ENCODE measurements around the gene UCK2. TPM values are rescaled to one million over a fixed set of nuclear protein-coding genes. Genes with fewer than 3 reads are reported as not detected.

The UCK2 gene
- total RNA-seq, 1 donor from 2014 or later, result 6.2 TPM

- intact Hi-C loops (cut with DNase I), result no loop called here
- ATAC-seq (ENCODE audit: poor library complexity) (peak; percentile 89), DNase-seq (no peak)
Measured at GRCh38 chr1:165890684-165891083, 63.3 kb downstream of the UCK2 start.

- ATAC-seq (ENCODE audit: poor library complexity) (no peak), DNase-seq (no peak)
- intact Hi-C loops (cut with DNase I), result no loop called here
Measured at GRCh38 chr1:165891111-165891860, 63.9 kb downstream of the UCK2 start.

DNA sequence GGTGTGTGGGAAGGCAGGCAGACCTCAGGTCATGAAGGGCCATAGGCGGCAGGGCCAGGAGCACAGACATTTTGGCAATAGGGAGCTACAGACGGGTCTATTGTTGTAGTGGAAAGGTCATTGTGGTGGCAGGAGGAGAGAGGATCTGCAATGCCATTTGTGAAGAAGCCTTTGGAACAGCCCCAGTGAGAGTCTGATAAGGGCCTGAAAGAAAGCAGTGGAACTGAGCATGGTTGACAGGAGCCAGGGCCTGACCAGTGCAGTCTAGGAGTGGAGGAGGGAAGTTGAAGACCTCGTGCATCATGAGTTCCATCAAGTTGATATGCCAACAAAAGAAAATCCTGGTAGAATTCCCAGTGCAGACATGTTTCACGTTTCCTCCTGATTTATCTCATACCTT, 65.5 kb downstream of the UCK2 start:
- intact Hi-C loops (cut with DNase I), result no loop called here
- no peak for DNase-seq
- ATAC-seq (ENCODE audit: poor library complexity), result peak; percentile 51

DNA sequence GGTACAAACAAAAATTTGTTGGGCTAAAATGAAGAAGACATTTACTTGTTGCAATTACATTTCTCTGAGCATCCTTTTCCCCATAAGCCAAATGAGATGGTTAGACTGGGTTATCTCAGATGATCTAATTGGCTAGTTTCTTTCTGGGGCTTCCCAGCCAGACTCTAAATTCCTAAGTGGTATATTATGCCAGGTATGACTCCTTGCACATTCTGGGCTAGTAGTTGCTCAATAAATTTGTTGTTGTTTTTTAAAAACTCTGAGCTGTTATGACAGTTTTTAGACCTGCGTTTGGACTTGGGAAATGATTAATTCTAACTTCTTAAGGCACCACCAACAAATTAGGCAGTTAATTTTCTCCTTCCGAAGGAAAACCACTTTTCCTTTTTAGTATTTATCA, 66.1 kb downstream of the UCK2 start:
- DNase-seq (no peak), ATAC-seq (ENCODE audit: poor library complexity) (no peak)
- intact Hi-C loops (cut with DNase I), result no loop called here

- intact Hi-C loops (cut with DNase I), result no loop called here
- DNase-seq (no peak), ATAC-seq (ENCODE audit: poor library complexity) (no peak)
Measured at GRCh38 chr1:165894591-165894990, 67.2 kb downstream of the UCK2 start.

DNA sequence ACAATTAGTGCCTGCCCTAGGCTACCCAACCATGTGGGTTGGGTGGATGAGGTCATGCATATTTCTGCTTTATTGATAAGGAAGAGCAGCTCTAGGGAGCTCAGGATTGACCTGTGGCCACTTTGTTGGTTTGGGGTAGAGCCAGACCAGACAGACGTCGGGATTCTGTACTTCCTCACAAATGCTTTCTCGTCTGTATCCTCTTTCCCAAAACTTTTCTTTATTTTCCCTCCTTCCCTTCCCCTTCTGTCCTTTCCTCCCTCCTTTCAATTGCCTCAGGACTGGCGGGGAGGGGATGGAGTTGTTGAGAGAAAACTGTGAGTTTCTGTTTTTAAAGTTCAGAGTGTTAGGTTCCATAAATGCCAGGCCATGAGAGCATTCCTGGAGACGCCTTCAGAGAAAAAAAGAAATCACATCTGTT, 68.0 kb downstream of the UCK2 start:
- ATAC-seq (ENCODE audit: poor library complexity) (no peak), DNase-seq (no peak)
- intact Hi-C loops (cut with DNase I), result no loop called here

DNA sequence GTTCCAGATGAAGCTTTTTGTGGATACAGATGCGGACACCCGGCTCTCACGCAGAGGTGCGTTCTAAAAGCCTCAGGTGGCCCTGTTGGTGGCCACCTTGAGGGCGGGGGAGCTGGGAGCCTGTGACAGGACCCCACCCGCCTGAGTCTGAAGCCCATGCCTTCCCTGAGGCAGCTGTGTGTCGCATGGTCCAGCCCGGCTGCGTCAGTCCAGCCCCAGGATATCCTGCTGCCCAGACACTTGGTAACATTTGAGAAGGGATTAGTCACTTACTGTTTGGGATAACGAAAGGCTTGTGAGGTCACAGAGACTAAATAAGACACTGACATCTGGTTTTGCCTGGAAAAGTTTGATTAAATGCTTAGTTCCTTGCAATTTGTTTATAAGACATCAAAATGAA, 68.9 kb downstream of the UCK2 start:
- intact Hi-C loops (cut with DNase I), result no loop called here
- no peak for DNase-seq

DNA sequence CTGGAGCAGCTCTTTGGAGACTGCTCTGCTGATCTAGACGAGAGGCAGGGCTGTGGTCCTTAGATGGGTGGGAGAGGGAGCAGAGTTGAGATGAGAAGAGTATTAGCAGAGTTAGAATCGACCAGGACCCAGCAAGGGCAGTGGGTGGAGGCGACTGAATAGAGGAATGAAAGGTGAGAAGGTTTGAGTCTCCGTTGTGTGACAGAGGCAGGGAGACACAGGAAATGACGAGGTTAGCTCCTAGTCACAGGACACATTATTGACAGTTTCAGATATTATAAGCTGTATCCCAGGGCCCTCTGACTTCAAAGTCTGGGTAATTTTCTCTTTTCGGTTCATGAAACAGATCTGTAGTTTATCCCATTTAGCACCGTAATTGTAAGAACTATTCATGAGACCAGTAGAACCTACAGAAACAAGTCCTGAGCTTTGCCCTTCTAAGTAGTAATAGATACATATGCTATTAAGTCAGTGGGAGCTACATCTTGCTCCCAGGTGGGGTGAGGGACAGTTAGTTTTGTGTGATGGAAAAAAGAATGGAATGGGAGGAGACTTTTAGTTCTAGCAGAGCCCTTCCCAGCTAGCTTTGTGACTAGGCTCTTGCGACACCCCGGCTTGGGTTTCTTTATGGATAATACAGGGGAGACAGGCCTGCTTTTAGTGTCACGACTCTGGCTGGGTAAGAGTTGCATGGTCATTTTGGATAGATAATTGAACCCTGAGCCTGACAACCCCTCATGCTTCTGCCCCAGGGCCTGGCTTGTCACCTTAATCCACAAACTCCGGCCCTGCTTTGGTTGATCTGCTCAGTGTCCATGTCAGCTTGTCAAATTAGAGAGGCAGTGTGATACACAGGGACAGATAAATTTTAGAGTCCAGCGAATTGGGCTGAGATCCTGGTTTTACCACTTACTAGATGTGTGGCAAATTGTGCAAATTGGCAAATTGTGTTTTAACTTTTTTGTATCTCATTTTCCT, 70.2 kb downstream of the UCK2 start:
- peak; percentile 69 for ATAC-seq (ENCODE audit: poor library complexity)
- intact Hi-C loops (cut with DNase I), result no loop called here
- DNase-seq, result no peak

More for the DNA sequence above, 68.9 kb downstream of the UCK2 start:
- ATAC-seq (ENCODE audit: poor library complexity), result no peak

DNA sequence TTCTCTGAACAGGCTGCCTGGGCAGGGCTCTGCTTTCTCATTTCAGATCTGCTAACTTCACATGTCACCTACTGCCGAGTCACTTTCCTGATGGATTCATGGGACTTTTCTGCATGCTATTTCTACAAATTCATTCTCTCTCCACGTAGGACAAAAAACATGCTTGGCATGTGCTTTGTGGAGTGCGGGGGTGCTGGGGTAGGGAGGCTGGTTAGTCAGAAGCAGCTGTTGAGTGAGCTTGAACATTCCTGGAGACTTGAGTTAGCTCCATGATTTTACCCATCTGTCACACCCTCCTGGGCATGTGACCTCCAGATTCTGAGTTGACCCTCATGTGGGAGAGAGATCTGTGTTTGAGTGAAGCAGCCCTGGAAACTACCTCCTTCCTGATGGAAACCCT, 71.4 kb downstream of the UCK2 start:
- ATAC-seq (ENCODE audit: poor library complexity) (peak; percentile 62), DNase-seq (no peak)
- intact Hi-C loops (cut with DNase I), result no loop called here

- ATAC-seq (ENCODE audit: poor library complexity) (peak; percentile 21), DNase-seq (no peak)
Measured at GRCh38 chr1:165899461-165899941, 72.1 kb downstream of the UCK2 start.

GRCh38 chr1:165900576-165901380, 73.4 kb downstream of the UCK2 start:
- intact Hi-C loops (cut with DNase I), result no loop called here
- ATAC-seq (ENCODE audit: poor library complexity), result no peak
- DNase-seq, result no peak

More at GRCh38 chr1:165899461-165899941, 72.1 kb downstream of the UCK2 start:
- intact Hi-C loops (cut with DNase I), result no loop called here

DNA sequence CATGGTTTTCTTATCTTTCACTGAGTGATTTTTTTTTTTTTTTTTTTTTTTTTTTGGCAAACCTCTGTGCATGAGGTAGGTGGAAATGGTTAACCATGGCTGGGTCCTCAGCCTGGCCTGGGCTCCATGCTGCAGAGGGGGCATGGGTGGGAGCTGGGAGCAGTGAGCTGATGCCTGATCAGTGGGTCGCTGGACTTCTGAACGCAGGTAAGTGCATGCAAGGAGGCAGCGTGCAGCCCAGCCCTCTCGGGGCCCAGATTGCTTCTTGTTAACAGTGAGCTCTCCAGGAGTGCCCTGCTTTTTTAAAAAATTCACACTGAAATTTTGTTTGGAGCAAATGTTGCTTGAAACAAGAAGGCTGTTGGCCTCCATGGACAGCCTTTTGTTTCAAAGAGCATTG, 75.2 kb downstream of the UCK2 start:
- ATAC-seq (ENCODE audit: poor library complexity) (no peak), DNase-seq (no peak)
- intact Hi-C loops (cut with DNase I), result no loop called here

DNA sequence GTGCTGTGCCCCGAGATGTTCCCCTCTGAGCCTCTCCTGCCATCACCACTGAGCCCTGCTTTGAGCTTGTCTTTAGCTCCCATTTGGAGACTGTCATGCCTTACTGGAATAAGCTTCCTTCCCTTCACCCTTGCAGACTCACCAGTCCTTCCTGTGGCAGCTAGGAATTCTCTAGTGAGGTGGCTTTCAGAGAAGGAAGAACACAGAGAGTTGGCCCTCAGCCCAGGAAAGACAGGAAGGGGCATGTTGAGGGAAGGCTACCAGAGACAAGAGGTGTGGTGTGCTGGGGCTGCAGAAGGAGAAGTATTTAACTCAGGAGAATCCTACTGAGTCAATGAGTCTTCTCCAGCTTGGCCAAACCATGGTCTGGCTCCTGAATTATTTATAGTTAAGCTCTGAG, 76.3 kb downstream of the UCK2 start:
- DNase-seq (no peak), ATAC-seq (ENCODE audit: poor library complexity) (no peak)
- intact Hi-C loops (cut with DNase I), result no loop called here

DNA sequence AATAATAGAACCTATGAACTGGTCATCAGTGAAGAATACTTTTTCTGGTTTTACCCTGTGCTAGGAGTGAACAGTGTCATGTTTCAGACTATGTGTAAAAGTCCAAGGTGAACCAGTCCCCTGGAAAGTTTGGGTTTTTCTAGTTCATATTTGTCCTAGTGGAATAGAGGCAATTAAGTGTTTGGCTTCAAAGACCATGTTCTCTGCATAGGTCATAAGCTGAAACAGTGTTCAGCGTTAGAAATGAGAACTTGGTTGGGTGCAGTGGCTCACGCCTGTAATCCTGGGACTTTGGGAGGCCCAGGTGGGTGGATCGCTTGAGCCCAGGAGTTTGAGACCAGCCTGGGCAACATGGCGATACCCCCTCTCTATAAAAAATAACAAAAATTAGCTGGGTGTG, 77.5 kb downstream of the UCK2 start:
- intact Hi-C loops (cut with DNase I), result no loop called here
- DNase-seq, result no peak
- no peak for ATAC-seq (ENCODE audit: poor library complexity)

GRCh38 chr1:165905853-165906252, 78.4 kb downstream of the UCK2 start:
- no peak for DNase-seq
- intact Hi-C loops (cut with DNase I), result no loop called here
- ATAC-seq (ENCODE audit: poor library complexity), result no peak

DNA sequence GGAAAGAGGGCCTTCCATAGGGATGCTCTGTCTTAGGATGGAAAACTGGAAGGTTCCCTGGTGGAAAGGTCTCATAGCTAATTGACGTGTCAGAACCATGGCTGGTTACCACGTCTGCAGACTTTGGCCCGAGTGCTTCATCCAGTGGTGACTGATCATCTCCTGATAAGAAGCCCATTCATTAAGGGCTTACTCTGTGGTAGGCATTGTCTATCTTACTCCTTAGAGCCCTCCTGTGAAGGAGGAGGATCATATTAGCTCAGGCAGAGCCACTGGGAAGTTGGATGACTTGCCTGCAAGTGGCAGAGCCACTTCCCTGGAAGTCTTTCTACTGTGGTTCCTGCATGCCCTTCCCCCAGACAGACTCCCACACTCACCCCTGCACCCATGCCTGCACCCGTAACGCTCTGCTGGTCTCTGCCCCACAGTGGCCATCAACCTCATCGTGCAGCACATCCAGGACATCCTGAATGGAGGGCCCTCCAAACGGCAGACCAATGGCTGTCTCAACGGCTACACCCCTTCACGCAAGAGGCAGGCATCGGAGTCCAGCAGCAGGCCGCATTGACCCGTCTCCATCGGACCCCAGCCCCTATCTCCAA, 79.9 kb downstream of the UCK2 start:
- intact Hi-C loops (cut with DNase I), result no loop called here
- no peak for DNase-seq
- ATAC-seq (ENCODE audit: poor library complexity), result no peak

DNA sequence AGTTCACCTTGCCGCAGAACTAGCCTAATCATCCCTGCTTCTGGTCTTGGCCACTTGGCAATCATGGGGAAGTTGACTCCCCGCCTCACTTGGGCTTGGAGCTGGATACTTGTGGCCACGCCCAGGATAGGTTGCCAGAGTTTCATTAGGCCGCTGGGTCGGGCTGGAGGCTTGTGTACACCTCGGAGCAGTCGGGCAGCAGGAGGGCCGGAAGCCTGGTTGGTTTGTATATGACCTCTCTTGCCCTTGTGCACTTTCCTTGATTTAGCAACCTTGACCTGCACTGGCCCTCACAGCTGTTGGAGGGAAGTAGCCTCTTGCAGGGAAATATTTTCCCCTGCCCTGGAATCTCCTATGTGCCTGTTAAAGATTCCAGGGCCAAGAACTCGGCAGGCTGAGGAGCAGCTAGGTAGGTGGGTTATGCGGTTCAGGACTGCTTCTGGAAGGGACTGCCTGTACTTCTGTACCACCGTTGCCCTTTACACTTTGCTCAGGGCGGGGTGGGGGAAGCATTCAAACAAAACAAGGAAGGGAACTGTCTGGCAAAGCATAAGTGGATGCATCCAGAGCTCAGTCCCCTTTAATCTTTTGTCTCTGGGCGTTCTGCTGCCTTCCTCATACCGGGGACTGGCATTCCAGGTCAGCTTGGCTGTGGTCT, 83.5 kb downstream of the UCK2 start:
- intact Hi-C loops (cut with DNase I), result loop anchor here (5.0 to 10.0 kb wide), 2 partner anchors 194 to 516 kb away; no protein-coding TSS in a partner anchor
- peak; percentile 71 for DNase-seq
- peak; percentile 38 for ATAC-seq (ENCODE audit: poor library complexity)

Data from Right ventricle myocardium superior (tissue), 1 donor.